GM11168 (cell line): ENCODE results near the gene NUDT16L1.

Experiments used
- in situ Hi-C: fragments of 300-500 bp; cut with MboI; formaldehyde crosslinking; loops from one replicate; pipeline ENCODE4 v1.12.0; 2022; ENCODE audit warnings: low sequenced_read_pairs; ENCODE audit not compliant: unreplicated experiment

Gene NUDT16L1

DNA sequence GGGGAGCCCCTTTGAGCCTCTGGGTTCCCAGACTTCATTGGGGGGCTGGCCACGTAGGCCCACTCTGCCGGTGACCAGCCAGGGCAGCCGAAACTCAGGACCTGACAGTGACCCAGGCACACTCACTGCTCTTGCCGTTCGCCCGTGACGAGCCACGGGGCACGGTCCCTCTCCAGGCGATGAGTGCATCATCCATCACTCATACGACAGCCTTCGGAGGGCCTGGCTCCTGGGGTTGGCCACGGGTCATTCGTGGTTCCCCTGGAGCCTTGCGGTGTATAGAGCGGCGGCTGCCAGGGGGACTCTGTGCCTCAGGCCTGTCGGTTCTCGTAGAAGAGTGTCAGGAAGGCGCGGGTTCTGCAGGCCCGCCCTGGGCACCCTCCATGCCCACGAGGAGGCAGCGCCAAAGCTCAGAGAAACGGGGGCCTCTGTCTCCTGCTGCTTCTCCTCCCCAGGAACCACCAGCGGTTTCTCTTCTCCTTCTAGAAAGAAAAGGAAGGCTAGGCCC is 11.2 kb upstream of the NUDT16L1 start:
- in situ Hi-C loops = no loop called here

DNA sequence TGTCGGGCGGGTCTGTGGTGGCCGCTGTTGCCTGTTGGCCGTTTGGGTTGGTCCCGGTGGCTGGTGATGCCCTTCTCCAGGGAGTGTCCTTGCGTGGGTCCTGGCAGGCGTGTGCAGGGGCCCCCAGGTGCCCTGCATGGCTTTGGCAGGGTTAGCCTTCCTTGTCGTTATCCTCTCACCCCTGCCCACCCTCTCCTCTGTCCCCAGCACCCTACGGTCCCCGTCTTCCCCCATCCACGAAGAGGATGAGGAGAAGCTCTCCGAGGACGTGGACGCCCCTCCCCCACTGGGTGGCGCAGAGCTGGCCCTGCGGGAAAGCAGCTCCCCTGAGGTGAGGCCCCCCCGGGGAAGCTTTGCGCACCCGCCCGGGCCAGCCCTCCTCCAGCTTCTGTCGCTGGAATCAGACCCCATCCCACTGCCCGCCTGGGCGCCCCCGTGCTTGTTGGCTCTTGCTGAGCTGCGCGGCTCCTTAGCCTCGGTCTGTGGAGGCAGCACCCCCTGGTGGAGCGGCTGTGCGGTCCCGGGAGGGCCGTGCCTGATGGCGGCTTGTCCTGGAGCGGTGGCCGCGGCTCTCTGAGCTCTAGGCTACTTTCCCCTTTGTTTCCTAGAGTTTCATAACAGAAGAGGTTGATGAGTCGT is 10.6 kb upstream of the NUDT16L1 start:
- in situ Hi-C loops = no loop called here

DNA sequence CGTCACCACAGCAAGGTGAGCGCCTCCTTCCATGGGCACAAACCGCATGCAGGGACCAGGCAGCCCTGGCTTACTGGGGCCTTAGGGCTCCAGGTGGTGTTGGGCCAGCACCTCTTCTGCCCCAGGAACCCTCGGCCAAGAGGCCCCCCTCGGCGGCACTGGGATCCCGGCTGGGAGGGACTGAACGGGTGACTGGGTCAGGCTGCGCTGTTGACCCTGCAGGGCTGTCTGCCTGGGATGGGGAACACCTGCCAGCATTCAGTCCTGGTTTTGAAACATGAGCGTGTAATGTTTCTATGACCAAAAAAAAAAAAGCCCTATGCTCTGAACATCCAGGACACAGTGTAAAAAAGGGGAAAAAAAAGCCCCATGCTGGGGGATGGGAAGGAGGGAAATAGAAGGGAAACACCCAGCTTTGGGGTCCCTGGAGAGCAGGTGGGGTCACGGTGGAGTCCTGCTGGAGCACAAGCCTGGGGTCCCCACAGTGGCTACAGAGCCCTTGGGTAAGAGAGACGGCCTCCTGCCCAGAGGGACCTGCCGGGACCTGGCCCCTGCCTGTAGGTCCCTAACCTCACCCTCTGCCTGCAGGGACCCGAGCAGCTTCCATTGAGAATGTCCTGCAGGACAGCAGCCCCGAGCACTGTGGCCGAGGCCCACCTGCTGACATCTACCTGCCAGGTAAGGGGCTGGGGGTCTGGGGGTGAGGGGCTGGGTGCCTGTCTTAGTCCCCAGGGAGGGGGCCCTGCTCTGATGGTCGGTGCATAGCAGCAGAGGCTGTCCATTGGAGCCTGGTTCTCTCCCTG is 9.9 kb upstream of the NUDT16L1 start:
- in situ Hi-C loops = no loop called here

GRCh38 chr16:4684058-4684715 is 9.2 kb upstream of the NUDT16L1 start:
- in situ Hi-C loops = no loop called here

DNA sequence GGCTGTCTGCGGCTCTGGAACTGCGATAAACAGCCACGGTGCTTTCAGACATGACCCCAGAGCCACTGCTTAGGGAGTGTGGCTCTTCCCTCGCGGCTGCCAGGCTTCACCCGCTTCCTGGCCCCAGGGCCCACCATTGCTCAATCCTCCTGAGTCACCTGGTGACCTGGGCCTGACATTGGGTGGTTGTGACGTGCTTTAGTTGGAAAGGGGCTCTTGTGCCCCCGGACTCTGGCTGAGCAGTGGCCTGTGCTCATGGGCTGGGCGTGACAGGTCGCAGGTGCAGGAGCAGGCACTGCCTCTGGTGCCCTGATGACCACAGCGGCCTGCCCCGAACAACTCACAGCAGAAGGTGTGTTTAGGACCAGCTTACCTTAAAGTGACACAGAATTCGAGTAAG is 8.6 kb upstream of the NUDT16L1 start:
- in situ Hi-C loops = no loop called here

GRCh38 chr16:4685292-4685691 is 8.1 kb upstream of the NUDT16L1 start:
- in situ Hi-C loops = no loop called here

- in situ Hi-C loops = no loop called here
Observed at GRCh38 chr16:4685776-4686496, 7.4 kb upstream of the NUDT16L1 start.

- in situ Hi-C loops = no loop called here
Observed at GRCh38 chr16:4686497-4687210, 6.7 kb upstream of the NUDT16L1 start.

- in situ Hi-C loops = no loop called here
Observed at GRCh38 chr16:4687416-4687815, 5.9 kb upstream of the NUDT16L1 start.

- in situ Hi-C loops = no loop called here
Observed at GRCh38 chr16:4687946-4688673, 5.3 kb upstream of the NUDT16L1 start.

DNA sequence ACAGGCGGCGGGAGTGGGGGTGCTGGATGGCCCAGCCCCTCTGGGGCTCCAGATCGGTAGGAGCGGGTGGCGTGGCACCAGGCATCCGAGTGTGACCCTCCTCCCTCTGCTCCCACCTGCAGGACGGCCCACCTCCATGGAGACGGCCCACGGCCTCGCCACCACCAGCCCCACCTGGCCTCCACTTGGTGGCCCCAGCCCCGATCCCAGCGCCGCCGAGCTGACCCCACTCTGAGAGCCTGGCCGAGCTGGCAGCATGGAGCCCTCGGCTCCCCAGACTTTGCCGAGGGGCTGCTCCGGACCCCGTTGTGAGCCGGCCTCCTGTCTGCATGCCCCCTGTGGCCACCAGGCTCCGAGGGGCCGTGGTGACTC is 4.7 kb upstream of the NUDT16L1 start:
- in situ Hi-C loops = no loop called here

GRCh38 chr16:4689091-4689671 is 4.2 kb upstream of the NUDT16L1 start:
- in situ Hi-C loops = no loop called here

GRCh38 chr16:4689864-4690704 is 3.3 kb upstream of the NUDT16L1 start:
- in situ Hi-C loops = no loop called here

DNA sequence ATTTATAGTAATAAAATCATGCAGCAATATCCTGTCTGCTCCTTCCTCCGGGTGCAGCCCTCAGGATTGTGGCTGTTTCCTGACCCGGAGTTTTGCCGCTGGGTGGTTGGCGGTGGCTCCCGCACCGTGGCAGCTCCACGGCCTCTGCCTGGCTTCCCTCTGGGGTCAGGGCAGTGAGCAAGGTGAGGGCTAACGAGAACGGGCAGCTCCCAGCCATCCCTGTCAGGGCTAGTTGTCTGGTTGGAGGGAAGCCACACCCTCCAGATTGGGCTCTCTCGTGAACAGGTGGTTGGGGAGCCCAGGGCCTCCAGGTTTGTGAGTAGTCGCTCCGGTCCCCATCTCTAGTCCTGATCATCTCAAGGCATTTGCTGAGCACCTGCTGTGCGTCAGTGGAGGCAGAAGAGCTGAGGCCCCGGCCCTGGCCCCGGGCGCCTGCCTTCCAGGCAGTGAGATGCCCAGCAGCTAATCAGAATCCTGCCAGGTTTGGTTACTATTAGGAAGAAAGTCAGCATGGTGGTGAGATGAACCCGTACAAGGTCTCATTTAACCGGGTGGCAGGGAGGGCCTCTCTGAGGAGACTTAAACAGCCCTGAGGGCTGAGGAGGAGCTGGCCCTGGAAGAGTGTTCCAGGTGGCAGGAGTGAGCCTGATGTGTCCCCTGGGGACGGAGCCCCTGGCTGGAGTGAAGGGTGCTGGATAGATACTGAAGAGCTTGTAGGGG is 2.3 kb upstream of the NUDT16L1 start:
- in situ Hi-C loops = no loop called here

- in situ Hi-C loops = no loop called here
Observed at GRCh38 chr16:4691666-4692412, 1.5 kb upstream of the NUDT16L1 start.

GRCh38 chr16:4692460-4693295 is 684 bp upstream of the NUDT16L1 start:
- in situ Hi-C loops = no loop called here
